K562 (cell line): ENCODE results near the gene ANK3. TPM values are rescaled to one million over a fixed set of nuclear protein-coding genes. Genes with fewer than 3 reads are reported as not detected.

Source experiments
- BRD4 ChIP-seq: fragments of 200-600 bp; sonication (generic); IDR thresholded peaks from 2 replicates; pipeline ENCODE4 v1.6.1; 2017; ENCODE audit warnings: inconsistent platforms
- CREM ChIP-seq: IDR thresholded peaks from 2 replicates; pipeline ENCODE4 v1.6.1; 2014; ENCODE audit warnings: antibody characterized with exemption, low read depth
- DPF2 ChIP-seq: fragments of 450-650 bp; IDR thresholded peaks from 2 replicates; pipeline ENCODE4 v1.6.1; 2016
- ERF ChIP-seq: fragments of 450-650 bp; formaldehyde crosslinking; IDR thresholded peaks from 2 replicates; pipeline ENCODE4 v1.4.0; 2020; ENCODE audit warnings: mild to moderate bottlenecking, mixed read lengths
- GABPB2 ChIP-seq: fragments of 250-450 bp; sonication (Bioruptor Pico); conservative IDR thresholded peaks from 2 replicates; pipeline ENCODE4 v1.5.1; 2021; ENCODE audit warnings: mild to moderate bottlenecking
- GTF2F1 ChIP-seq: IDR thresholded peaks from 2 replicates; pipeline ENCODE4 v1.6.1; 2011; ENCODE audit warnings: low read depth, low read length, improper control_type of control experiment
- KDM5B ChIP-seq: fragments of 200-600 bp; sonication (generic); IDR thresholded peaks from 2 replicates; pipeline ENCODE4 v1.6.1; 2012; ENCODE audit warnings: low read depth, mild to moderate bottlenecking, moderate library complexity, low read length, control low read depth, inconsistent platforms; ENCODE audit not compliant: insufficient replicate concordance
- MEF2D ChIP-seq: conservative IDR thresholded peaks from 2 replicates; pipeline ENCODE4 v1.6.1; 2016; ENCODE audit warnings: low read depth, missing genetic modification characterization, missing compliant biosample characterization
- MEIS2 ChIP-seq: fragments of 450-650 bp; IDR thresholded peaks from 2 replicates; pipeline ENCODE4 v1.6.1; 2014; ENCODE audit warnings: mild to moderate bottlenecking; ENCODE audit not compliant: partially characterized antibody
- MYNN ChIP-seq, 2 experiments: sonication (generic); formaldehyde crosslinking in 1 of 2; IDR thresholded peaks; 2 replicates each; pipeline versions ENCODE4 v1.5.0 to v1.6.1; 2016 to 2020; ENCODE audit warnings: antibody characterized with exemption in 1 of 2, missing genetic modification reagents in 1 of 2
- NR4A1 ChIP-seq, 2 experiments: fragments of 250-450 bp in 1 of 2; fragments of 450-650 bp in 1 of 2; sonication (Bioruptor Pico) in 1 of 2; IDR thresholded peaks; 2 replicates each; pipeline versions ENCODE4 v1.4.0 to v1.6.1; 2016 to 2020; ENCODE audit warnings: mild to moderate bottlenecking in 2 of 2, missing compliant biosample characterization in 1 of 2, missing genetic modification characterization in 1 of 2, moderate library complexity in 1 of 2
- PCBP1 ChIP-seq: fragments of 200-400 bp; formaldehyde crosslinking; IDR thresholded peaks from 2 replicates; pipeline ENCODE4 v1.6.1; 2018; ENCODE audit warnings: mild to moderate bottlenecking, low read depth, low read length; ENCODE audit not compliant: poor library complexity, severe bottlenecking
- PTRF ChIP-seq: fragments of 450-650 bp; IDR thresholded peaks from 2 replicates; pipeline ENCODE4 v1.6.1; 2016; ENCODE audit warnings: mild to moderate bottlenecking, missing genetic modification characterization, missing compliant biosample characterization
- PYGO2 ChIP-seq: fragments of 450-650 bp; IDR thresholded peaks from 2 replicates; pipeline ENCODE4 v1.6.1; 2016; ENCODE audit warnings: mild to moderate bottlenecking, missing genetic modification characterization, moderate library complexity, missing compliant biosample characterization
- SAP30 ChIP-seq: fragments of 200-600 bp; sonication (generic); IDR thresholded peaks from 2 replicates; pipeline ENCODE4 v1.6.1; 2012; ENCODE audit warnings: borderline replicate concordance, low read depth, mild to moderate bottlenecking, moderate library complexity, low read length, control low read depth, inconsistent platforms; ENCODE audit not compliant: insufficient read depth, poor library complexity, severe bottlenecking
- ZC3H11A ChIP-seq: IDR thresholded peaks from 2 replicates; pipeline ENCODE4 v1.6.1; 2012; ENCODE audit warnings: low read depth, low read length, improper control_type of control experiment
- ZC3H4 ChIP-seq: sonication (generic); formaldehyde crosslinking; IDR thresholded peaks from 2 replicates; pipeline ENCODE4 v1.9.0; 2021; ENCODE audit warnings: missing genetic modification reagents, borderline replicate concordance
- ZNF311 ChIP-seq: fragments of 250-450 bp; sonication (Bioruptor Pico); IDR thresholded peaks from 2 replicates; pipeline ENCODE4 v1.4.0; 2020; ENCODE audit warnings: mild to moderate bottlenecking, moderate library complexity
- ZNF41 ChIP-seq: fragments of 250-450 bp; sonication (Bioruptor Pico); conservative IDR thresholded peaks from 2 replicates; pipeline ENCODE4 v1.4.0; 2020; ENCODE audit warnings: mild to moderate bottlenecking
- polyA plus RNA-seq, 8 experiments: library from polyadenylated mRNA; depleted of rRNA in 4 of 8; stranded (reverse) in 5 of 8; unstranded in 3 of 8; fragments of >200 nt; fragmentation: Nextera tagmentation in 2 of 8; fragmentation: Illumina TruSeq in 1 of 8; extraction: Ambion mirVana in 2 of 8; extraction: Trizol in 1 of 8; gene quantifications; 2 replicates each; pipeline versions ENCODE4 v1.2.1 to v1.2.3, GENCODE V29; 2011 to 2014; ENCODE audit warnings: inconsistent platforms in 1 of 8, missing spikeins in 1 of 8
- total RNA-seq, 7 experiments: library from RNA; depleted of rRNA in 6 of 7; stranded (reverse); fragments of >200 nt in 6 of 7; fragmentation: Illumina TruSeq in 2 of 7; extraction: Trizol in 2 of 7; gene quantifications; 2 replicates each; pipeline versions ENCODE4 v1.2.1 to v1.2.3, GENCODE V29; 2011 to 2021; ENCODE audit warnings: low replicate concordance in 1 of 7
- TF ChIP-seq, protein P1 (sequence below): sonication (generic); formaldehyde crosslinking; IDR thresholded peaks from 2 replicates; pipeline ENCODE4 v1.8.0; 2023; ENCODE audit warnings: mild to moderate bottlenecking, missing genetic modification reagents
- TF ChIP-seq, protein P2 (sequence below): sonication (generic); formaldehyde crosslinking; IDR thresholded peaks from 2 replicates; pipeline ENCODE4 v1.5.0; 2020; ENCODE audit warnings: missing genetic modification reagents
- TF ChIP-seq, protein P3 (sequence below): sonication (generic); formaldehyde crosslinking; IDR thresholded peaks from 2 replicates; pipeline ENCODE4 v1.8.0; 2022; ENCODE audit warnings: mild to moderate bottlenecking, low read depth, missing genetic modification reagents
- TF ChIP-seq, protein P4 (sequence below), 2 experiments: fragments of 450-650 bp in 1 of 2; sonication (generic) in 1 of 2; formaldehyde crosslinking; conservative IDR thresholded peaks; 2 replicates each; pipeline versions ENCODE4 v1.4.0 to v1.8.1; 2020 to 2022; ENCODE audit warnings: mild to moderate bottlenecking in 1 of 2, missing genetic modification reagents in 1 of 2

ANK3 gene
- total and polyA plus RNA-seq, 9 of the 15 experiments (the other 6 are each of a cell fraction or from before 2014, with no cell fraction given): 10.0 to 32.3 (median 17.9) TPM

DNA sequence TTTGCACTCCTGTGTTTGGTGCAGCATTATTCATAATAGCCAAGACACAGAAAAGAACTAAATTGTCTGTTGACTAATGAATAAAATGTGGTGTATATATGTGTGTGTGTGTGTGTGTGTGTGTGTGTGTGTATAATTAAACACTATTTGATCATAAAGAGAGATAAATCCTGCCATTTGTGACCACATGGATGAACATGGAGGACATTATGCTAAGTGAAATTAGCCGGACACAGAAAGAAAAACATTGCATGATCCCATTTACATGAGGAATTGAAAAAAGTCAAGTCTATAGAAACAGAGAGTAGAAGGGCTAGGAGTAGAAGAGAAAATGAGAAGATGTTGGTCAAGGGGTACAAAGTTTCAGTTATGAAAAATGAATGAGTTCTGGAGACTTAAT is 85.9 kb downstream of the ANK3 start (continued):
- TF ChIP-seq MEF2D (peak; percentile 82), DPF2 (no peak), MEIS2 (no peak), GTF2F1 (no peak), ZC3H11A (no peak), ERF (CRISPR knock-in tag) (no peak), ZC3H4 (CRISPR knock-in tag) (no peak), ZNF311 (CRISPR knock-in tag) (peak; percentile 71; the same call in 1 of the 2 replicates), GABPB2 (CRISPR knock-in tag) (no peak), PTRF (tag) (peak; percentile 59; the same call in 1 of the 2 replicates), NR4A1 (CRISPR knock-in tag; IDR thresholded peaks at IDR 0.05) (no peak), NR4A1 (tag; IDR thresholded peaks at IDR 0.05) (0 out of 2 replicates have a peak, but pooled peaks have one; percentile 32), PCBP1 (no peak), MYNN (IDR thresholded peaks at IDR 0.05) (no peak), MYNN (CRISPR knock-in tag; IDR thresholded peaks at IDR 0.05) (no peak), ZNF41 (CRISPR knock-in tag) (no peak), BRD4 (no peak), SAP30 (no peak), PYGO2 (tag) (0 out of 2 replicates have a peak, but pooled peaks have one; percentile 42), KDM5B (no peak), CREM (no peak)
- TF ChIP-seq, protein P1, sequence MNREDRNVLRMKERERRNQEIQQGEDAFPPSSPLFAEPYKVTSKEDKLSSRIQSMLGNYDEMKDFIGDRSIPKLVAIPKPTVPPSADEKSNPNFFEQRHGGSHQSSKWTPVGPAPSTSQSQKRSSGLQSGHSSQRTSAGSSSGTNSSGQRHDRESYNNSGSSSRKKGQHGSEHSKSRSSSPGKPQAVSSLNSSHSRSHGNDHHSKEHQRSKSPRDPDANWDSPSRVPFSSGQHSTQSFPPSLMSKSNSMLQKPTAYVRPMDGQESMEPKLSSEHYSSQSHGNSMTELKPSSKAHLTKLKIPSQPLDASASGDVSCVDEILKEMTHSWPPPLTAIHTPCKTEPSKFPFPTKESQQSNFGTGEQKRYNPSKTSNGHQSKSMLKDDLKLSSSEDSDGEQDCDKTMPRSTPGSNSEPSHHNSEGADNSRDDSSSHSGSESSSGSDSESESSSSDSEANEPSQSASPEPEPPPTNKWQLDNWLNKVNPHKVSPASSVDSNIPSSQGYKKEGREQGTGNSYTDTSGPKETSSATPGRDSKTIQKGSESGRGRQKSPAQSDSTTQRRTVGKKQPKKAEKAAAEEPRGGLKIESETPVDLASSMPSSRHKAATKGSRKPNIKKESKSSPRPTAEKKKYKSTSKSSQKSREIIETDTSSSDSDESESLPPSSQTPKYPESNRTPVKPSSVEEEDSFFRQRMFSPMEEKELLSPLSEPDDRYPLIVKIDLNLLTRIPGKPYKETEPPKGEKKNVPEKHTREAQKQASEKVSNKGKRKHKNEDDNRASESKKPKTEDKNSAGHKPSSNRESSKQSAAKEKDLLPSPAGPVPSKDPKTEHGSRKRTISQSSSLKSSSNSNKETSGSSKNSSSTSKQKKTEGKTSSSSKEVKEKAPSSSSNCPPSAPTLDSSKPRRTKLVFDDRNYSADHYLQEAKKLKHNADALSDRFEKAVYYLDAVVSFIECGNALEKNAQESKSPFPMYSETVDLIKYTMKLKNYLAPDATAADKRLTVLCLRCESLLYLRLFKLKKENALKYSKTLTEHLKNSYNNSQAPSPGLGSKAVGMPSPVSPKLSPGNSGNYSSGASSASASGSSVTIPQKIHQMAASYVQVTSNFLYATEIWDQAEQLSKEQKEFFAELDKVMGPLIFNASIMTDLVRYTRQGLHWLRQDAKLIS (CRISPR knock-in tag): no peak
- TF ChIP-seq, protein P2, sequence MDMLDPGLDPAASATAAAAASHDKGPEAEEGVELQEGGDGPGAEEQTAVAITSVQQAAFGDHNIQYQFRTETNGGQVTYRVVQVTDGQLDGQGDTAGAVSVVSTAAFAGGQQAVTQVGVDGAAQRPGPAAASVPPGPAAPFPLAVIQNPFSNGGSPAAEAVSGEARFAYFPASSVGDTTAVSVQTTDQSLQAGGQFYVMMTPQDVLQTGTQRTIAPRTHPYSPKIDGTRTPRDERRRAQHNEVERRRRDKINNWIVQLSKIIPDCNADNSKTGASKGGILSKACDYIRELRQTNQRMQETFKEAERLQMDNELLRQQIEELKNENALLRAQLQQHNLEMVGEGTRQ (CRISPR knock-in tag): no peak
- TF ChIP-seq, protein P3, sequence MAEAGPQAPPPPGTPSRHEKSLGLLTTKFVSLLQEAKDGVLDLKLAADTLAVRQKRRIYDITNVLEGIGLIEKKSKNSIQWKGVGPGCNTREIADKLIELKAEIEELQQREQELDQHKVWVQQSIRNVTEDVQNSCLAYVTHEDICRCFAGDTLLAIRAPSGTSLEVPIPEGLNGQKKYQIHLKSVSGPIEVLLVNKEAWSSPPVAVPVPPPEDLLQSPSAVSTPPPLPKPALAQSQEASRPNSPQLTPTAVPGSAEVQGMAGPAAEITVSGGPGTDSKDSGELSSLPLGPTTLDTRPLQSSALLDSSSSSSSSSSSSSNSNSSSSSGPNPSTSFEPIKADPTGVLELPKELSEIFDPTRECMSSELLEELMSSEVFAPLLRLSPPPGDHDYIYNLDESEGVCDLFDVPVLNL (CRISPR knock-in tag): no peak
- TF ChIP-seq, protein P4, sequence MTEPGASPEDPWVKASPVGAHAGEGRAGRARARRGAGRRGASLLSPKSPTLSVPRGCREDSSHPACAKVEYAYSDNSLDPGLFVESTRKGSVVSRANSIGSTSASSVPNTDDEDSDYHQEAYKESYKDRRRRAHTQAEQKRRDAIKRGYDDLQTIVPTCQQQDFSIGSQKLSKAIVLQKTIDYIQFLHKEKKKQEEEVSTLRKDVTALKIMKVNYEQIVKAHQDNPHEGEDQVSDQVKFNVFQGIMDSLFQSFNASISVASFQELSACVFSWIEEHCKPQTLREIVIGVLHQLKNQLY (CRISPR knock-in tag; conservative IDR thresholded peaks at IDR 0.05): no peak
